Endothelial cell of hepatic sinusoid (primary cell): ENCODE measurements around the gene COL25A1.
"Not testable (repeated sequence)": the region's sequence is repeated elsewhere in the genome, so short reads cannot be mapped to it uniquely, and the experiment has no call there.

Source experiments
- in situ Hi-C: cut with HindIII; loops from 2 replicates; pipeline ENCODE4 v1.10.0; 2017; ENCODE audit warnings: low sequenced_read_pairs

COL25A1 gene

GRCh38 chr4:108972613-108973283, 329.7 kb downstream of the COL25A1 start:
- in situ Hi-C loops = no loop called here

GRCh38 chr4:108971473-108971872, 331.0 kb downstream of the COL25A1 start:
- in situ Hi-C loops = no loop called here

GRCh38 chr4:108965472-108966076, 336.9 kb downstream of the COL25A1 start:
- in situ Hi-C loops = no loop called here

DNA sequence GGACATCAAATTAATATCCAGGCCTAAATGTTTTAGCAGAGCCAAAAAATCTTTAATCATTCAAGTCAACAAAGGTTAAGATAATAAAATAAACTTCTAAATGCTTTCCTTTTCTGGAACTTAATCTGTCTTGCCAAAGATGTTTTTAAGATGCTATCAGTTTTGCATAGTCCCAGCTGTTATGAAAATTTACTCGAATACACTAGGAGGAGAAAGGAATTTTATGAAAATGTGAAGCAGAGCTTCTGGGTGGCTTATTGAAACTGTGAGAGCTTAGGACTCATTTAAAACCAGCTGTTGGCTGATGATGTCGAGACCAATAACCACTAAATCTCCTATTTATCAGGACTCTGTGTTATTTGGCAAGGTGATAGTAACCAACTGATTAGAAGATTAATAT, 337.4 kb downstream of the COL25A1 start:
- in situ Hi-C loops = no loop called here

DNA sequence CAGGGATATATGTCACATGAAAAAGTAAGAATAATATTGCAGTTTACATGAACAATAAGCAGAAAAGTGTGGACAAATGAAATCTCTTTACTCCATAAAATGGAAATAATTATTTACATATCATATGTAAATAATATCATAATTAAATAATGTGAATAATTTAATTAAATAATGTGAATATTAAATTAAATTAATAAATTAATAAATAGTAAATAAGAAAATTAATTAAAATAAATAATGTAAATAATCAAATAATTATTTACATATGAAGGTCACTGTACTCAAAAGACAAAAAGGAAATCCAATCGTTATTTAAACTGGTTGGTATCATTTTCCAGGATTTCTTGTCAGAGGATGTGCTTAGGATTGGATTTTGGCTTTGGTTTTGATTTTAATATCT, 338.5 kb downstream of the COL25A1 start:
- in situ Hi-C loops = no loop called here

DNA sequence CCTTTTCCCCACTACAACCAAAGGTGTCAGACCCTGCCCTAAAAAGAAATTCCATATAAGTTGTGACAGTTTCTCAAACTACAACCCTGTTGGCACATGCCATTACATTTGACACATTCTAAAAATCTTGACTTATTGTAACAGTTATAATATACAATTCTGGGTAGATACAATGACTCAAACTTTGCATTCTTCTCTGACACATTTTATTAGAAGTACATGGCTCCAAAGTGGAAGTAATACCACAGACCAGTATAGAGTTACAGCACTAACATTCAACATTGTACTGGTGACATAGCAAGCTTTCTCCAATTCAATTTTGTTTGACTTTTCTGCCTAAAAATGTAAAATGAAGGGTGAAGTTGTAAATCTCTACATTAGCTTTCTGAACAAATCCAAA, 343.0 kb downstream of the COL25A1 start:
- in situ Hi-C loops = no loop called here

- in situ Hi-C loops = no loop called here
Observed at GRCh38 chr4:108954880-108955279, 347.6 kb downstream of the COL25A1 start.

- in situ Hi-C loops = no loop called here
Observed at GRCh38 chr4:108953941-108954340, 348.5 kb downstream of the COL25A1 start.

DNA sequence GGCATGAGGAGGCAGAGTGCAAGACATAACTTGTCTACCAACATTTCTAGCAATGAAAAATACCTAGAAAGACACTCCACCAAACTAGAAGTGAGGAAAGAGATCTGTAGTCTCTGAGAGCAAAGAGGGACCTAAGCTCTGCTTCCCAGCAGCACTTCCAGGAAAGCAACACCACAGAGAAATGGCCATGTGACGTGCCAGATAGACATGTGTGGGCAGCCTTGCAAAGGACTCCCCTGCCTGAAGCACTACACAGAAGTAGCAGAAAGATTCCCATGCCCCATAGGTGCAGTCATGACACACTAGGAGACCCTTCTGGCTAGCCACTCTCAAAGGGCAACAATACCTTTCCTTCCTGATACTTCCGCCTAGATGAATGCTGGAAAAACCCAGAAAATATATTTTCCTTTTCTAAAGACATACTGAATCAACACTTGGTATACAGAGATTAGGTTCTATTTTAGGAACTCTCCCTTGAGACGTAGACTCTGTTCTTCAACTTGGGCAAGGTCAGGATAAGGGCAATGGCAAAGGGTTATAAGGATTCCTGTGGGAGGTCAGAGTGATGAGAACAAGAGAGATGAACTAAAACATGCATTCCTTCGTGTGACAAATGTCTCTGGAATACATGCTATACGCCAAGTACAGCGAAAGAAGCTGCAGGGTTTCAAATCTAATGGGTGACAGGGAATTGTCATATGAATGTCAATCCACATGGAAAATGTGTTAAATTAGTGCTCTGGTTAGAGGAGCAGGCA, 352.1 kb downstream of the COL25A1 start:
- in situ Hi-C loops = no loop called here

- in situ Hi-C loops = no loop called here
Observed at GRCh38 chr4:108947526-108947925, 354.9 kb downstream of the COL25A1 start.

- in situ Hi-C loops = no loop called here
Observed at GRCh38 chr4:108946237-108946636, 356.2 kb downstream of the COL25A1 start.

- in situ Hi-C loops = no loop called here
Observed at GRCh38 chr4:108943976-108944591, 358.4 kb downstream of the COL25A1 start.

GRCh38 chr4:108943371-108943770, 359.1 kb downstream of the COL25A1 start:
- in situ Hi-C loops = no loop called here

GRCh38 chr4:108941904-108942430, 360.5 kb downstream of the COL25A1 start:
- in situ Hi-C loops = no loop called here

GRCh38 chr4:108940634-108941033, 361.8 kb downstream of the COL25A1 start:
- in situ Hi-C loops = no loop called here

DNA sequence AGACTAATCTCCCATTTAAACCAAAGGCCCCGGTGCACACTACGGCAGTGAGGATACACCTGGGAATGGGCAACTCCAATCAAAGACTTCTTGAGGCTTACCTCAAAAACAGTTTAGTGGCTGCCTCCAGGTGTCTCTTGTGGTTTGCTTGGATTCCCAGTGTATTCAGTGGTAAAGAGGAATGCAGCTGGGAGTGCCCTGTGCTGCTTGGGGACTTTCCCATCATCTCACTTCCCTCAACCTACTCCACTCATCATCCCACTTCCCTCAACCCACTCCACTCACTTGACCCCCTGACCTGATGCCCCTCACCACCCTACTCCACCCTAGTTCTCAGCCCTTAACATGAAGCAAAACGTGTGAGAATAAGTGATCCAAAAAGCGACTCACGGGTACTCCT, 362.3 kb downstream of the COL25A1 start:
- in situ Hi-C loops = no loop called here

DNA sequence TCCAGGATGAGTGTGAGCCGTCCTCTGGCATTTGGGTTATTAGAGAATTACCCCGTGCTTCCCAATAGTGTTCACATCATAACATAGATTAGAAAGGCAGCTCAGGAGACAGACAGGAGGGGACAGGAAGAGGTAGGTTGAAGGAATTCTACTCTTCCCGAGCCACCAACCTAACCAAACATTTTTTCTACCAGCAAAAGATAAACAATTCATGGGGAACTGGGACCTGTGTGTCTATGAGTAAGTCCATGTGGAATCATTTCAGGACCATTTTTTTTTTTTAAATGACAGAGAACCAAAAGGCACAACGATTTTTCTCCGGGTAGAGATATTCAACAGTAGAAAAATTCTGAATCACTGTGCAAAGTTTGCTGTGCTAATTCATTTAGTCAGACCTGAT, 365.4 kb downstream of the COL25A1 start:
- in situ Hi-C loops = no loop called here

DNA sequence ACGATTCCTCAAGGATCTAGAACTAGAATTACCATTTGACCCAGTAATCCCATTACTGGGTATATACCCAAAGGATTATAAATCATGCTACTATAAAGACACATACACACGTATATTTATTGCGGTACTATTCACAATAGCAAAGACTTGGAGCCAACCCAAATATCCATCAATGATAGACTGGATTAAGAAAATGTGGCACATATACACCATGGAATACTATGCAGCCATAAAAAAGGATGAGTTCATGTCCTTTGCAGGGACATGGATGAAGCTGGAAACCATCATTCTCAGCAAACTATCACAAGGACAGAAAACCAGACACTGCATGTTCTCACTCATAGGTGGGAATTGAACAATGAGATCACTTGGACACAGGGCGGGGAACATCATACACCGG, 368.5 kb downstream of the COL25A1 start:
- in situ Hi-C loops = not testable (repeated sequence)

DNA sequence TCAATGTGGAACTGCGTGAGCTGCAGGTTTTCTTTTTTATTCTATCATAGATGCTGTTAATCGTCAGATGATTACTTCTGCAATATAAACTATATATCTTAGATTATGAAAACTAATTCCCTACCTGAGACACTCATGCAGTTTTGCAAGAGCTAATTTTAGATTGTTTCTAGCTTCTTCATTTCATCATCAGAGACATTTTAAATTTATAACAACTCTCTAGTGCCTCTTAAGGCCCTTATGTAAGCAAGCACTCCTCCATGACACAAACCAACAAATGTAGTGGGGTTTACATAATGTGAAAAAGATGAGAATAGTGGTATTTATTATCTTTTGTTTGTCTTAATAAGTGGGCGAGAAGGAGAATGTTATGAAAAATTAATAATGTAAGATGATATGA, 369.4 kb downstream of the COL25A1 start:
- in situ Hi-C loops = no loop called here

- in situ Hi-C loops = no loop called here
Observed at GRCh38 chr4:108931926-108932325, 370.5 kb downstream of the COL25A1 start.

DNA sequence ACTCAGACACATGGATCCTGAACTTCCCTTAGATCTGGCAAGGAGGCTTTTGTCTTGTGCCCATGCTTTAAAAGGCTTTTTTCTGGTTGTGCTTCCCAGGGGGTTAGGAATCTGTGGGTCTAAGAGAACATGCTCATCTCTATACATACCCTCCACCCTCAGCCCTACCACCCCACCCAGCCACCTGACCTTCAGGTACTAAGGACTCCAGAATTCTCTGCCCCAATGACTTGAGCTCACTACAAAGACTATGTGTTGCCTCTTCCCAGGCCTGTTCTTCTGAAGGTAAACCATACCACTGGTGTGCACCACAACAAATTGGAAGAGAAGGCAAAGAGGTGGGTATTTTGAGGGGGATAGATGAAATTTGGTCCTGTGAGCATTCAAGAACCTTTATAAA, 372.3 kb downstream of the COL25A1 start:
- in situ Hi-C loops = no loop called here
